Panc1 (cell line): ENCODE results near the gene CA12. TPM values are rescaled to one million over a fixed set of nuclear protein-coding genes. Genes with fewer than 3 reads are reported as not detected.

ENCODE experiments used
- ATAC-seq: fragments of 200-7000 bp; cut with Tn5 transposase; 2 replicates; pipeline ENCODE4 v1.9.1; 2020; ENCODE audit warnings: mild to moderate bottlenecking, moderate library complexity
- BruUV-seq: library from RNA; stranded (reverse); fragments of 400-500 nt; replicated peaks from 2 replicates; lab custom pipeline; 2021; lab: Mats Ljungman, UMichigan
- CTCF ChIA-PET: fragments of 300-600 bp; sonication (Branson Sonifier 250); formaldehyde crosslinking; loops from one replicate; lab custom pipeline; 2022; ENCODE audit warnings: antibody characterized with exemption; lab: Charles Lee
- POLR2A ChIA-PET: fragments of 300-600 bp; sonication (Branson Sonifier 250); formaldehyde crosslinking; loops from one replicate; lab custom pipeline; 2022; ENCODE audit warnings: antibody characterized with exemption; lab: Charles Lee
- DNase-seq: peaks from one replicate; pipeline ENCODE4 v3.0.0-alpha.2; 2010; ENCODE audit warnings: low read depth, low spot score
- H3K27ac ChIP-seq: 2 replicates; pipeline ENCODE4 v1.5.1; 2011; ENCODE audit warnings: mild to moderate bottlenecking, low read length, inconsistent platforms
- H3K27me3 ChIP-seq: fragments of 200-500 bp; sonication (Bioruptor generic); 2 replicates; pipeline ENCODE4 v1.6.0; 2014; ENCODE audit warnings: low read length, inconsistent platforms; ENCODE audit not compliant: control insufficient read depth, insufficient read depth
- H3K36me3 ChIP-seq: fragments of 200-500 bp; sonication (Bioruptor generic); 2 replicates; pipeline ENCODE4 v1.5.1; 2014; ENCODE audit warnings: inconsistent platforms, mild to moderate bottlenecking, low read length, moderate library complexity; ENCODE audit not compliant: control insufficient read depth, insufficient read depth
- H3K4me1 ChIP-seq: 2 replicates; pipeline ENCODE4 v1.5.1; 2011; ENCODE audit warnings: inconsistent platforms, mild to moderate bottlenecking, low read length, moderate library complexity; ENCODE audit not compliant: control insufficient read depth, insufficient read depth
- H3K4me3 ChIP-seq, 2 experiments: 2 replicates each; pipeline ENCODE4 v1.5.1; 2011 to 2012; ENCODE audit warnings: low read depth in 2 of 2, low read length in 2 of 2, mild to moderate bottlenecking in 2 of 2, inconsistent platforms in 1 of 2, moderate library complexity in 1 of 2
- H3K9me3 ChIP-seq: fragments of 200-500 bp; sonication (Bioruptor generic); 2 replicates; pipeline ENCODE4 v1.5.1; 2014; ENCODE audit warnings: low read depth, mild to moderate bottlenecking, inconsistent platforms, low read length, moderate library complexity; ENCODE audit not compliant: control insufficient read depth, insufficient read depth
- POLR2AphosphoS5 ChIP-seq: IDR thresholded peaks from 2 replicates; pipeline ENCODE4 v1.6.1; 2012; ENCODE audit warnings: mild to moderate bottlenecking, low read depth, low read length, moderate library complexity
- SIN3A ChIP-seq: IDR thresholded peaks from 2 replicates; pipeline ENCODE4 v1.6.1; 2012; ENCODE audit warnings: low read depth, mild to moderate bottlenecking, low read length, moderate library complexity, borderline replicate concordance; ENCODE audit not compliant: insufficient read depth
- TCF7L2 ChIP-seq: IDR thresholded peaks from 2 replicates; pipeline ENCODE4 v1.6.1; 2011; ENCODE audit warnings: mild to moderate bottlenecking, low read depth, low read length, inconsistent platforms
- in situ Hi-C: cut with HindIII; loops from 2 replicates; pipeline ENCODE4 v1.10.0; 2016; ENCODE audit warnings: low sequenced_read_pairs, low pct_unique_long_range_greater_than_20kb
- intact Hi-C: fragments of 100-400 bp; cut with micrococcal nuclease; formaldehyde crosslinking; loops from one replicate; pipeline ENCODE4 v1.10.0; 2022; ENCODE audit not compliant: unreplicated experiment
- total RNA-seq: library from RNA; stranded (reverse); gene quantifications from one replicate; pipeline ENCODE4 v1.2.1, GENCODE V29; 2021; ENCODE audit not compliant: unreplicated experiment
- TF ChIP-seq, protein P1 (sequence below), 2 experiments: IDR thresholded peaks; 2 replicates each; pipeline ENCODE4 v1.6.1; 2011 to 2012; ENCODE audit warnings: low read depth in 2 of 2, control low read depth in 1 of 2, low read length in 1 of 2, mild to moderate bottlenecking in 1 of 2, moderate library complexity in 1 of 2; ENCODE audit not compliant: insufficient read depth in 1 of 2
- TF ChIP-seq, protein P2 (sequence below): fragments of 450-650 bp; IDR thresholded peaks from 2 replicates; pipeline ENCODE4 v1.5.1; 2017; ENCODE audit warnings: mild to moderate bottlenecking

Gene CA12
- total RNA-seq, 1 experiment from 2014 or later = 0.74 TPM

- no TSS peak for BruUV-seq
- no peak for DNase-seq
- Histone ChIP-seq H3K27me3 (no peaks in the 10 kb centered on the region), H3K36me3 (no peaks in the 10 kb centered on the region), H3K9me3 (no peaks in the 10 kb centered on the region), H3K4me1 (no peaks in the 10 kb centered on the region), H3K27ac (no peak overlapping the region; the same call in 1 of the 2 replicates), H3K4me3 (no peak overlapping the region)
- ATAC-seq = no peak
- no peak for TF ChIP-seq POLR2AphosphoS5
- no peak for TF ChIP-seq TCF7L2
- TF ChIP-seq, protein P1, sequence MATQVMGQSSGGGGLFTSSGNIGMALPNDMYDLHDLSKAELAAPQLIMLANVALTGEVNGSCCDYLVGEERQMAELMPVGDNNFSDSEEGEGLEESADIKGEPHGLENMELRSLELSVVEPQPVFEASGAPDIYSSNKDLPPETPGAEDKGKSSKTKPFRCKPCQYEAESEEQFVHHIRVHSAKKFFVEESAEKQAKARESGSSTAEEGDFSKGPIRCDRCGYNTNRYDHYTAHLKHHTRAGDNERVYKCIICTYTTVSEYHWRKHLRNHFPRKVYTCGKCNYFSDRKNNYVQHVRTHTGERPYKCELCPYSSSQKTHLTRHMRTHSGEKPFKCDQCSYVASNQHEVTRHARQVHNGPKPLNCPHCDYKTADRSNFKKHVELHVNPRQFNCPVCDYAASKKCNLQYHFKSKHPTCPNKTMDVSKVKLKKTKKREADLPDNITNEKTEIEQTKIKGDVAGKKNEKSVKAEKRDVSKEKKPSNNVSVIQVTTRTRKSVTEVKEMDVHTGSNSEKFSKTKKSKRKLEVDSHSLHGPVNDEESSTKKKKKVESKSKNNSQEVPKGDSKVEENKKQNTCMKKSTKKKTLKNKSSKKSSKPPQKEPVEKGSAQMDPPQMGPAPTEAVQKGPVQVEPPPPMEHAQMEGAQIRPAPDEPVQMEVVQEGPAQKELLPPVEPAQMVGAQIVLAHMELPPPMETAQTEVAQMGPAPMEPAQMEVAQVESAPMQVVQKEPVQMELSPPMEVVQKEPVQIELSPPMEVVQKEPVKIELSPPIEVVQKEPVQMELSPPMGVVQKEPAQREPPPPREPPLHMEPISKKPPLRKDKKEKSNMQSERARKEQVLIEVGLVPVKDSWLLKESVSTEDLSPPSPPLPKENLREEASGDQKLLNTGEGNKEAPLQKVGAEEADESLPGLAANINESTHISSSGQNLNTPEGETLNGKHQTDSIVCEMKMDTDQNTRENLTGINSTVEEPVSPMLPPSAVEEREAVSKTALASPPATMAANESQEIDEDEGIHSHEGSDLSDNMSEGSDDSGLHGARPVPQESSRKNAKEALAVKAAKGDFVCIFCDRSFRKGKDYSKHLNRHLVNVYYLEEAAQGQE (IDR thresholded peaks at IDR 0.05; ENCODE audit: insufficient read depth in 1 of 2, low read depth in 2 of 2, low read length in 1 of 2) = no peak
- no peak for TF ChIP-seq SIN3A
- intact Hi-C loops (no loop called here), in situ Hi-C loops (no loop called here)
- ChIA-PET POLR2A (no interaction called here), CTCF (no interaction called here)
Observed at GRCh38 chr15:63420333-63420747, 38.7 kb upstream of the CA12 start.

GRCh38 chr15:63418811-63419210, 37.2 kb upstream of the CA12 start:
- no TSS peak for BruUV-seq
- in situ Hi-C loops = no loop called here
- TF ChIP-seq, protein P1 (IDR thresholded peaks at IDR 0.05; ENCODE audit: insufficient read depth in 1 of 2, low read depth in 2 of 2, low read length in 1 of 2) = no peak
- ATAC-seq = no peak
- intact Hi-C loops = no loop called here
- no peak for DNase-seq
- H3K36me3 ChIP-seq = no peaks in the 10 kb centered on the region
- ChIA-PET CTCF (no interaction called here), POLR2A (no interaction called here)
- no peaks in the 10 kb centered on the region for H3K4me1 ChIP-seq
- no peak overlapping the region for H3K4me3 ChIP-seq
- H3K9me3 ChIP-seq = no peaks in the 10 kb centered on the region
- H3K27me3 ChIP-seq = no peaks in the 10 kb centered on the region
- no peak overlapping the region for H3K27ac ChIP-seq

DNA sequence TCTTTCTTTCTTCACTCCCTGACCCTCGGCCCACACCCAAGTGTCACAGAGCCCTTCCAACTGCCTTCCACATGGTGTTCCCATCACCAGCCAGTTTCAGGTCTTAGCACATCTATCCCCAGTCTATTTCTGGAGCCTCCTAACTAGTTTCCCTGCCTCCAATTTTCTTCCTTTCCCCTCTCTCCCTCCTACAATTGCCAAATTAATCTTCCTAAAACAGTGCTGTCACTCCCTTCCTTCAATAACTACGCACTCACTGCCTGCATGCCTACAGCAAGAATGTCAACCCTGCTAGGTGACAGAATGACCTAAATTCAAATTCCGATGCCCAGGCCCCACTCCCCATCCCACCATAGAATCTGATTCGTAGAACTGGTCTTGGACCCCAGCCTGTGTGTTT, 36.1 kb upstream of the CA12 start:
- CTCF ChIA-PET = no interaction called here
- BruUV-seq = no TSS peak
- Histone ChIP-seq H3K9me3 (no peaks in the 10 kb centered on the region), H3K27me3 (no peaks in the 10 kb centered on the region), H3K4me3 (no peak overlapping the region), H3K4me1 (no peaks in the 10 kb centered on the region), H3K27ac (no peak overlapping the region), H3K36me3 (no peaks in the 10 kb centered on the region)
- no peak for TF ChIP-seq TCF7L2
- TF ChIP-seq, protein P2, sequence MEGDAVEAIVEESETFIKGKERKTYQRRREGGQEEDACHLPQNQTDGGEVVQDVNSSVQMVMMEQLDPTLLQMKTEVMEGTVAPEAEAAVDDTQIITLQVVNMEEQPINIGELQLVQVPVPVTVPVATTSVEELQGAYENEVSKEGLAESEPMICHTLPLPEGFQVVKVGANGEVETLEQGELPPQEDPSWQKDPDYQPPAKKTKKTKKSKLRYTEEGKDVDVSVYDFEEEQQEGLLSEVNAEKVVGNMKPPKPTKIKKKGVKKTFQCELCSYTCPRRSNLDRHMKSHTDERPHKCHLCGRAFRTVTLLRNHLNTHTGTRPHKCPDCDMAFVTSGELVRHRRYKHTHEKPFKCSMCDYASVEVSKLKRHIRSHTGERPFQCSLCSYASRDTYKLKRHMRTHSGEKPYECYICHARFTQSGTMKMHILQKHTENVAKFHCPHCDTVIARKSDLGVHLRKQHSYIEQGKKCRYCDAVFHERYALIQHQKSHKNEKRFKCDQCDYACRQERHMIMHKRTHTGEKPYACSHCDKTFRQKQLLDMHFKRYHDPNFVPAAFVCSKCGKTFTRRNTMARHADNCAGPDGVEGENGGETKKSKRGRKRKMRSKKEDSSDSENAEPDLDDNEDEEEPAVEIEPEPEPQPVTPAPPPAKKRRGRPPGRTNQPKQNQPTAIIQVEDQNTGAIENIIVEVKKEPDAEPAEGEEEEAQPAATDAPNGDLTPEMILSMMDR = no peak
- TF ChIP-seq POLR2AphosphoS5 = no peak
- TF ChIP-seq, protein P1 (IDR thresholded peaks at IDR 0.05; ENCODE audit: insufficient read depth in 1 of 2, low read depth in 2 of 2, low read length in 1 of 2) = no peak
- no peak for TF ChIP-seq SIN3A
- DNase-seq (no peak), ATAC-seq (no peak)
- in situ Hi-C loops = no loop called here
- POLR2A ChIA-PET = no interaction called here
- intact Hi-C loops = no loop called here
